HepG2 (cell line): Measurements from ENCODE around the gene BCL2L2. TPM values are rescaled to one million over a fixed set of nuclear protein-coding genes. Genes with fewer than 3 reads are reported as not detected.
A peak's percentile ranks its signal among the peaks of the same experiment; 100 is the strongest.

ENCODE experiments used
- AFF4 ChIP-seq: sonication (generic); formaldehyde crosslinking; IDR thresholded peaks from 2 replicates; pipeline ENCODE4 v1.4.0; 2020; ENCODE audit warnings: missing genetic modification reagents
- ARNT ChIP-seq: fragments of 450-650 bp; IDR thresholded peaks from 2 replicates; pipeline ENCODE4 v1.6.1; 2017
- ATF1 ChIP-seq: IDR thresholded peaks from 2 replicates; pipeline ENCODE4 v1.6.1; 2016; ENCODE audit warnings: mild to moderate bottlenecking, control low read depth
- ATF3 ChIP-seq: sonication (generic); formaldehyde crosslinking; IDR thresholded peaks from 2 replicates; pipeline ENCODE4 v1.4.0; 2020; ENCODE audit warnings: missing genetic modification reagents
- KIAA2018 ChIP-seq: sonication (generic); formaldehyde crosslinking; IDR thresholded peaks from 2 replicates; pipeline ENCODE4 v1.5.0; 2020; ENCODE audit warnings: mild to moderate bottlenecking, missing genetic modification reagents, borderline replicate concordance
- NBN ChIP-seq: fragments of 450-650 bp; conservative IDR thresholded peaks from 2 replicates; pipeline ENCODE4 v1.6.1; 2017
- PREB ChIP-seq: sonication (generic); formaldehyde crosslinking; IDR thresholded peaks from 2 replicates; pipeline ENCODE4 v1.4.0; 2020; ENCODE audit warnings: missing genetic modification reagents
- SOX13 ChIP-seq, 3 experiments: fragments of 450-650 bp in 1 of 3; sonication (generic) in 1 of 3; formaldehyde crosslinking in 1 of 3; IDR thresholded peaks in 2 of 3; conservative IDR thresholded peaks in 1 of 3; 2 replicates each; pipeline versions ENCODE4 v1.5.0 to v1.6.1; 2016 to 2020; ENCODE audit warnings: antibody characterized with exemption in 1 of 3, mild to moderate bottlenecking in 1 of 3, missing compliant biosample characterization in 1 of 3, missing genetic modification reagents in 1 of 3, moderate library complexity in 1 of 3
- ZEB1 ChIP-seq: IDR thresholded peaks from 2 replicates; pipeline ENCODE4 v1.6.1; 2012; ENCODE audit warnings: mild to moderate bottlenecking, low read depth, inconsistent platforms; ENCODE audit not compliant: insufficient replicate concordance
- ZNF235 ChIP-seq: sonication (generic); formaldehyde crosslinking; IDR thresholded peaks from 2 replicates; pipeline ENCODE4 v1.8.1; 2023; ENCODE audit warnings: mild to moderate bottlenecking, missing genetic modification reagents, borderline replicate concordance
- ZNF24 ChIP-seq: fragments of 450-650 bp; IDR thresholded peaks from 2 replicates; pipeline ENCODE4 v1.6.1; 2017; ENCODE audit warnings: antibody characterized with exemption, mild to moderate bottlenecking
- polyA plus RNA-seq, 8 experiments: library from polyadenylated mRNA; depleted of rRNA in 3 of 8; stranded (reverse) in 7 of 8; unstranded in 1 of 8; fragments of >200 nt; fragmentation: Illumina TruSeq in 4 of 8; extraction: Trizol in 4 of 8; gene quantifications; 2 replicates each; pipeline versions ENCODE4 v1.2.1 to v1.2.3, GENCODE V29; 2011 to 2016; ENCODE audit warnings: low read depth in 4 of 8, missing spikeins in 1 of 8, mixed read lengths in 1 of 8; ENCODE audit not compliant: insufficient read depth in 1 of 8
- total RNA-seq, 5 experiments: library from RNA; depleted of rRNA; stranded (reverse); fragments of >200 nt; fragmentation: Illumina TruSeq; extraction: Trizol; gene quantifications; 2 replicates each; pipeline ENCODE4 v1.2.3, GENCODE V29; 2016; ENCODE audit warnings: low read depth in 1 of 5

BCL2L2 gene
- total and polyA plus RNA-seq, 2 of the 13 experiments (the other 11 are each of a cell fraction or from before 2014, with no cell fraction given) = 28.1 to 49.8 TPM

GRCh38 chr14:23320584-23321571 lies 14.2 kb downstream of the BCL2L2 start, which contains the start of gene PABPN1 (continued):
- TF ChIP-seq KIAA2018 = peak; percentile 97; the same call in 1 of the 2 replicates
- no peak for TF ChIP-seq ZEB1
- peak; percentile 93; the same call in 1 of the 2 replicates for TF ChIP-seq ZNF235 (CRISPR knock-in tag)
- TF ChIP-seq ARNT = no peak
- TF ChIP-seq PREB (CRISPR knock-in tag) = no peak
- no peak for TF ChIP-seq NBN
- TF ChIP-seq ATF3 = 0 out of 2 replicates have a peak, but pooled peaks have one; percentile 35
- TF ChIP-seq ATF1 (CRISPR knock-in tag) = no peak
- TF ChIP-seq AFF4 = peak; percentile 75
- TF ChIP-seq ZNF24 = peak; percentile 63; the same call in 1 of the 2 replicates
- TF ChIP-seq SOX13 (IDR thresholded peaks at IDR 0.05) = 0 out of 2 replicates have a peak, but pooled peaks have one; percentile 2
- peak in 1 of 2 experiments; percentile 40; a peak in 1 of 4 replicates for TF ChIP-seq SOX13 (CRISPR knock-in tag; conservative IDR thresholded peaks at IDR 0.05 in 1 of 2, IDR thresholded peaks at IDR 0.05 in 1 of 2)
